ENCODE results near the gene ELP1. TPM values are rescaled to one million over a fixed set of nuclear protein-coding genes. Genes with fewer than 3 reads are reported as not detected.
"Not testable (repeated sequence)": the region's sequence is repeated elsewhere in the genome, so short reads cannot be mapped to it uniquely, and the experiment has no call there.

The ELP1 gene, protein sequence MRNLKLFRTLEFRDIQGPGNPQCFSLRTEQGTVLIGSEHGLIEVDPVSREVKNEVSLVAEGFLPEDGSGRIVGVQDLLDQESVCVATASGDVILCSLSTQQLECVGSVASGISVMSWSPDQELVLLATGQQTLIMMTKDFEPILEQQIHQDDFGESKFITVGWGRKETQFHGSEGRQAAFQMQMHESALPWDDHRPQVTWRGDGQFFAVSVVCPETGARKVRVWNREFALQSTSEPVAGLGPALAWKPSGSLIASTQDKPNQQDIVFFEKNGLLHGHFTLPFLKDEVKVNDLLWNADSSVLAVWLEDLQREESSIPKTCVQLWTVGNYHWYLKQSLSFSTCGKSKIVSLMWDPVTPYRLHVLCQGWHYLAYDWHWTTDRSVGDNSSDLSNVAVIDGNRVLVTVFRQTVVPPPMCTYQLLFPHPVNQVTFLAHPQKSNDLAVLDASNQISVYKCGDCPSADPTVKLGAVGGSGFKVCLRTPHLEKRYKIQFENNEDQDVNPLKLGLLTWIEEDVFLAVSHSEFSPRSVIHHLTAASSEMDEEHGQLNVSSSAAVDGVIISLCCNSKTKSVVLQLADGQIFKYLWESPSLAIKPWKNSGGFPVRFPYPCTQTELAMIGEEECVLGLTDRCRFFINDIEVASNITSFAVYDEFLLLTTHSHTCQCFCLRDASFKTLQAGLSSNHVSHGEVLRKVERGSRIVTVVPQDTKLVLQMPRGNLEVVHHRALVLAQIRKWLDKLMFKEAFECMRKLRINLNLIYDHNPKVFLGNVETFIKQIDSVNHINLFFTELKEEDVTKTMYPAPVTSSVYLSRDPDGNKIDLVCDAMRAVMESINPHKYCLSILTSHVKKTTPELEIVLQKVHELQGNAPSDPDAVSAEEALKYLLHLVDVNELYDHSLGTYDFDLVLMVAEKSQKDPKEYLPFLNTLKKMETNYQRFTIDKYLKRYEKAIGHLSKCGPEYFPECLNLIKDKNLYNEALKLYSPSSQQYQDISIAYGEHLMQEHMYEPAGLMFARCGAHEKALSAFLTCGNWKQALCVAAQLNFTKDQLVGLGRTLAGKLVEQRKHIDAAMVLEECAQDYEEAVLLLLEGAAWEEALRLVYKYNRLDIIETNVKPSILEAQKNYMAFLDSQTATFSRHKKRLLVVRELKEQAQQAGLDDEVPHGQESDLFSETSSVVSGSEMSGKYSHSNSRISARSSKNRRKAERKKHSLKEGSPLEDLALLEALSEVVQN (N-terminal part only)
- 43.4 TPM for total RNA-seq
- polyA plus RNA-seq: 16.1 TPM

DNA sequence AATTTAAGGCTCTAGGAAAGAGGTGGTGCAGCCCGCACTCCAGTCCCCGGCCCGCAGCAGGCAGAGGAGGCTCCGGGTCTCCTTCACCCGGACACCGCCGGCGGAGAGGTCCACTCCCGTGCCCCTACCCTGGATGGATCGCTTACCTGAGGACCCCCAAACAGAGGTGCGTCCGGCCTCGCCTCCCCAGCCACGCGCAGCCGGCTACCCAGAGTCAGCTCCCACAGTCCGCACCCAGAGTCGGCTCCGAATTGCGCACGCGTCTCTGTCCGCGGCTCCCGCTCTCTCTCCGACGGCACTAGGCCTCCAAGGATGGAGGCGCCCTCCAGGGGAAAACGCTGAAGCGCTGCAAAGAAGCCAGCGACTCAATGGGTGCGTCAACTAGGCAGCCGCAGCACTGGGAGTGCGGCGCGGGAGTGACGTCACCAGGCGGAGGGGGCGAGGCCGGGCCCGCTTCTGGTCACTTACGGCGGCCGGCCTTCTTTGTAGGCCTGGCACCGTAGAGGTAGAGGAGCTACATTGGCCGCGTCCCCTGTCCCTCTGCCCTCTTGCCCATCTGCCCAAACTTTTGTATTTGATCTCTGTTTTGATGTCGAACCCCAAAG is at the start of gene ELP1:
Gene ELP1 (minus strand): TSS at position 407 of the 605 bp plus-strand sequence. CDS start 2,978 bp downstream, outside the sequence.
- WGBS: under 1% methylated on average over 48 of the region's 48 CpGs
- Histone ChIP-seq H3K27ac (ENCODE audit: low read depth) (peak within 1 kb of the TSS; percentile 94), H3K4me3 (ENCODE audit: low read depth, low read length) (peak within 1 kb of the TSS; percentile 84), H3K4me1 (ENCODE audit: insufficient read depth) (no peaks in the 10 kb centered on the region), H3K36me3 (ENCODE audit: insufficient read depth) (no peaks in the 10 kb centered on the region)
- peak; percentile 87 for DNase-seq (ENCODE audit: extremely low spot score)

DNA sequence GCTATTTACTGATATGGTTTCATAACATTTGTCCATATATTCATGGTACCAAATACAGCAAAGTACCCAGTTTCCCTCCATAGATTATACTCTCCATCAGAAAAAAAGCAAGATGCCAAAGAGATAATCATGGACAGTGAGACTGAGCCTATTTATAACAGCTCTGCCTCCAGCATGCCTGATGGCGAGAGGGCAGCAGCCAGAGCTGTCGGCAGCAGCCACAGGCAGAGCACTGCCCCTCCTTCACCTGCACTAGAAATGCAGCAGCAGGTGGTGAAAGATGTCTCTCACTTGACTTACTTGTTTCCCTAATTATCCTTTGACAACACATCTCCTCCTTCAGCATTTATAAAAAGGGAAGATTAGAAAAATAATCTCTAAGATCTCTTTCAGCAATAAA is 47.0 kb upstream of the ELP1 start:
- Histone ChIP-seq H3K36me3 (ENCODE audit: insufficient read depth) (peaks cover 2% of the 10 kb centered on the region), H3K4me1 (ENCODE audit: insufficient read depth) (no peaks in the 10 kb centered on the region), H3K27ac (ENCODE audit: low read depth) (no peak overlapping the region), H3K4me3 (ENCODE audit: low read depth, low read length) (no peak overlapping the region)
- no peak for DNase-seq (ENCODE audit: extremely low spot score)
- 66% methylated on average over 2 of the region's 2 CpGs for WGBS

DNA sequence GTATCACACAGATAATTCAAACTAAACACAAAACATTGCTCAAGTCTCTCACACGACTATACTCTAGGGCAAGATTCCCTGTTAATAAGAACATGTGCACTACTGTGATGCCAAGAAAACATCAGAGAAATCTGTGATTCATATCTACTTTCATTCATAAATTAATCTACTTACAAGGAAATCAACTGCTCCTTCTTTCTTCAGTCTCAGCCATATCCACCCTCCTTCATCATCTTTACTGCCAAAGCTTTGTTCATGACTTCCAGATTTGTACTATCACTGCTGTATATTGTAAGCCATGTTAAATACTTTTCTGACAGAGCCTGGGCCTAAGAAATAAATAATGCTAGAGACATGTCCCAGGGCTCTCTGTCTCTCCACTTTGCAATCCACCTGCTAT is 44.3 kb upstream of the ELP1 start:
- Histone ChIP-seq H3K4me1 (ENCODE audit: insufficient read depth) (no peaks in the 10 kb centered on the region), H3K36me3 (ENCODE audit: insufficient read depth) (peaks cover 2% of the 10 kb centered on the region), H3K4me3 (ENCODE audit: low read depth, low read length) (no peak overlapping the region), H3K27ac (ENCODE audit: low read depth) (no peak overlapping the region)
- 29% methylated on average over 1 of the region's 1 CpG for WGBS
- no peak for DNase-seq (ENCODE audit: extremely low spot score)

DNA sequence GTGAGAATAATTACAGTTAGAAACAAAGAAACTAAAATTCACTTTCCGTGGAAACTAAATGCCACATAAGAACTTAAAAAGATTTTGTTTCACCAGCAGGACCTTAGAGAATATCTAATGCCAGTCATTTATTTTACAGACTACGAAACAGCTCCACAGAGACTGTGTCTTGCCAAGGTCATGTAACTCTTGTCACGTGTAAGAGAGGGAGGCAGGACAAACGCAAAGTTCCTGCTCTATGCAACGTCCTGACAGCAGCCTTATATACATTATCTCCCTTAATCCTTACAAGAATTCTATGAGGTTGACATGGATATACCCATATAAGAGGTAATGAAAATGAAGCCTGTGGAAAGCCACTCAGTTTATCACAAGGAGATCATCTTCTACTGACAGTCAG is 40.0 kb upstream of the ELP1 start:
- DNase-seq (ENCODE audit: extremely low spot score): no peak
- Histone ChIP-seq H3K27ac (ENCODE audit: low read depth) (no peak overlapping the region), H3K36me3 (ENCODE audit: insufficient read depth) (peaks cover 2% of the 10 kb centered on the region), H3K4me1 (ENCODE audit: insufficient read depth) (no peaks in the 10 kb centered on the region), H3K4me3 (ENCODE audit: low read depth, low read length) (no peak overlapping the region)
- WGBS: 41% methylated on average over 5 of the region's 5 CpGs

DNA sequence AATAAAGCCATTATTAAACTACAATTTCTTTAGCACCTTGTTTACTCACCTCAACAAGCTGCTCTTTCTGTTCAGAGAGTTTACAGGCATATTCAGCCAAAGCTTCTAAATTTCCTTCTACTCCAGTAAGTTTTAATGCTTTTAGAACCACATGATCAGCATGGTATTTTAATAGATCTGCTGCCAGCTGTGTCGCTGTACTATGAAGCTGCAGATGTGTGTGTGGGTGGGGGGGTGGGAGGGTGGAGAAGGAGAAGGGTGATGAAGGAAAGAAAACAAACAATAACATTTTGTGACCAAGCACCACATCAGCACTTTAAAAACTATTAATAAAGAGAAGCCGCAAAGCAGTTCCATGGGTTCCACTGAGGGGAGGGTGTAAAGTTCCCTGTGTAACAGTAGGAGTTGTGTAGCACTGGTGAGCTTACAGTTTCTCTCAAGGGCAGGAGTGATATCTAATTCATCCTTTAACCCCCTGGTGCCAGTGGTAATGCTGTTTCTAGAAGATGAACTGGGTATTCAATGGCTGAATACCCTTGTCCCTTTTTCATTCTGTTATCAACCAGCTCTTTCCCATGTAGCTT is 38.8 kb upstream of the ELP1 start:
- no peak overlapping the region for H3K4me3 ChIP-seq (ENCODE audit: low read depth, low read length)
- no peaks in the 10 kb centered on the region for H3K36me3 ChIP-seq (ENCODE audit: insufficient read depth)
- no peak overlapping the region for H3K27ac ChIP-seq (ENCODE audit: low read depth)
- DNase-seq (ENCODE audit: extremely low spot score): no peak
- no peaks in the 10 kb centered on the region for H3K4me1 ChIP-seq (ENCODE audit: insufficient read depth)
- 36% methylated on average over 2 of the region's 2 CpGs for WGBS

DNA sequence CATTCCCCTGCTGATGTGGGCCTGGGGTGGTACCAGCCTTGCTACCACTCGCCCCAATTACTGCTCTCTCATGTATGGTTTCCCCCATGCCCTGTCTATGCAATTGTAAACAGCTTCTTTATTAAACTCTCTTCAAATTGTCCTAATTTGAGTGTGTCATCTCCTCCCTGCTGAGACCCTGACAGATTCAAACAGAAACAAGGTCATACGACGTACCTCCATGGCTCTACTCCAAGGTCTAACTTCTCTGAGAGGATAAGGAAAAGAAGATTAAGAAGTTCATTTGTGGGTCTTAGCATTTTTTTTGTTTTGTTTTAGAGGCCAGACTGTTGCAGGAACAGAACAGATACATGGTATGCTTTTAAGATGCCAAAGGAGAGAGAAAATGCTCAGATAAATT is 38.3 kb upstream of the ELP1 start:
- H3K4me3 ChIP-seq (ENCODE audit: low read depth, low read length): no peak overlapping the region
- no peaks in the 10 kb centered on the region for H3K4me1 ChIP-seq (ENCODE audit: insufficient read depth)
- no peak overlapping the region for H3K27ac ChIP-seq (ENCODE audit: low read depth)
- no peaks in the 10 kb centered on the region for H3K36me3 ChIP-seq (ENCODE audit: insufficient read depth)
- DNase-seq (ENCODE audit: extremely low spot score): no peak
- 62% methylated on average over 3 of the region's 3 CpGs for WGBS

DNA sequence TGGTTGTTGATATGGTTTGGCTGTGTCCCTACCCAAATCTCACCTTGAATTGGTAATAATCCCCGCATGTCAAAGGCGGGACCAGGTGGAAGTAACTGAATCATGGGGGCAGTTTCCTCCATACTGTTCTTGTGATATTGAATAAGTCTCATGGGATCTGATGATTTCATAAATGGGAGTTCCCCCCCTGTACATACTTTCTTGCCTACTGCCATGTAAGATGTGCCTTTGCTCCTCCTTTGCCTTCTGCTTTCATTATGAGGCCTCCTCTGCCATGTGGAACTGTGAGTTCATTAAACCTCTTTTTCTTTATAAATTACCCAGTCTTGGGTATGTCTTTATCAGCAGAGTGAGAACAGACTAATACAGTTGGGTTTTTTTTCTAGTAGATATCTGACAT is 37.5 kb upstream of the ELP1 start:
- H3K4me1 ChIP-seq (ENCODE audit: insufficient read depth); H3K36me3 ChIP-seq (ENCODE audit: insufficient read depth); H3K27ac ChIP-seq (ENCODE audit: low read depth); H3K4me3 ChIP-seq (ENCODE audit: low read depth, low read length); DNase-seq (ENCODE audit: extremely low spot score): not testable (repeated sequence)
- WGBS: 97% methylated on average over 2 of the region's 2 CpGs

DNA sequence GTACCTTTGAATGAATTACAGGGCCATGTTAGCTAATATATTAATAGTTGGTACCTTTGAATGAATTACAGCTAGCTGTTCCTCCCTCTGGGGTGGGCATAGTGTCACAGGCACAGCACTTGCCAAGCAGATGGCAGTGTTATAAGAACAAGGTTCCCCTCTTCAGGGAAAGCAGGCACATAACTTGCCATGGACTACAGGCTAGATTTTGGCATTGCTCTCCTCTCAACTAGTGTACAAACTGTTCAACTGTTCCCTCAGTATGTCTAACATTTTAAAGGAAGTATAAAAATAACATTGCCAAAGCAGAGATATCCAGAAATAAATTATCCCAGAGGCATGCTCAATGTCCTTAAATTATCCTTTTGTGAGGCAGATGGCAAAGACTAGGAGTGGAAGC is 34.0 kb upstream of the ELP1 start:
- no peak overlapping the region for H3K27ac ChIP-seq (ENCODE audit: low read depth)
- H3K4me1 ChIP-seq (ENCODE audit: insufficient read depth): no peaks in the 10 kb centered on the region
- no peak for DNase-seq (ENCODE audit: extremely low spot score)
- no peak overlapping the region for H3K4me3 ChIP-seq (ENCODE audit: low read depth, low read length)
- H3K36me3 ChIP-seq (ENCODE audit: insufficient read depth): peaks cover 2% of the 10 kb centered on the region

DNA sequence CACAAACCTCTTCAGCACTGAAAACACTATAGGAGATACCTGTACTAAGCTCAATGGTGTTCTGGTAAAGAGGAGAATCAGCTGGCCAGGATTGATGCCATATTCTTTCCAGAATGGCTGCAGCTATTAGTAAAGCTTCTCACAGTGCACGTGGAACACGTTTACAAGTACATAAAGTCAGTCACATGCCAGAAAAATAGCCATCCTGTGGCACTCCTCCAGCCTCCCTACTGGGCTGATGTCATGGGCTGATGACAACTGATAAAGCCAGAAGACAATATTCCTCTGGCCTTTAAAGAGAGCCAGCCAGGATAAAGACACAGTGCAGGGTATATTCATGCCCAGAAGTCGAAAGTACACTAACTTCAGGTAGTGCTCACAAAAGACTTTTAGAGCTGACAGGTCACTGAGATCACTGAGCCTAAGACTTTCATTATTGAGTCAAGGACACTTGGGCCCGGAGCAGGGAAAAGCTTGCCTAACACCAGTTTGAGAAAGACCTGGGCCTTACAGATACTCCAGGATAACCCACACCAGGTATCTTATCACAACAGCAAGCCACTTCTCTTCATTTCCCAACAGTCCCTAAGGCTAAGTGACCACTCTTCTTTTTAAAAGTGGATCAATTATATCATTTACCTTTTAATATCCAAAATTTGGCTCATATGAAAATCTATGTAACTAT is 29.7 kb upstream of the ELP1 start:
- Histone ChIP-seq H3K4me1 (ENCODE audit: insufficient read depth) (no peaks in the 10 kb centered on the region), H3K4me3 (ENCODE audit: low read depth, low read length) (no peak overlapping the region), H3K27ac (ENCODE audit: low read depth) (no peak overlapping the region), H3K36me3 (ENCODE audit: insufficient read depth) (peaks cover 2% of the 10 kb centered on the region)
- 58% methylated on average over 4 of the region's 4 CpGs for WGBS
- DNase-seq (ENCODE audit: extremely low spot score): no peak

DNA sequence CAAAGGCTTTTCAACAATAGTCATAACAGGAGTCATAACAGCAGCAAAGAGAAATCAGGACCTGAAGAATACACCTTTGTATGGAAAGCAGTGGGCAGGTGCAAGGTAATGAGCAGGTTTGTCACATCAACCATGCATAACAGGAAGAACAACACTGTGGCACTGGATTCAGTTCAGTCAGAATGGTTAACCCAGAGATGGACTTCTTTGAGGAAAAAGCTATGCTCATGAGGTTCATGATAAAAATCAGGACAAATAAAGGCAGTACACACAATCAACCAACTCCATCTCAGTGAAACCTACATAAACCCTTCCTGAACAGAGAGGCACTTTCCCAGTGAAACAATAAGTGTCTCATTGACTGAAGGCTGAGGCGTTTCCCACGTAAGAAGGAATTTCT is 27.2 kb upstream of the ELP1 start:
- Histone ChIP-seq H3K4me1 (ENCODE audit: insufficient read depth) (no peaks in the 10 kb centered on the region), H3K4me3 (ENCODE audit: low read depth, low read length) (no peak overlapping the region), H3K27ac (ENCODE audit: low read depth) (no peak overlapping the region), H3K36me3 (ENCODE audit: insufficient read depth) (peaks cover 2% of the 10 kb centered on the region)
- WGBS: 92% methylated on average over 2 of the region's 2 CpGs
- no peak for DNase-seq (ENCODE audit: extremely low spot score)

DNA sequence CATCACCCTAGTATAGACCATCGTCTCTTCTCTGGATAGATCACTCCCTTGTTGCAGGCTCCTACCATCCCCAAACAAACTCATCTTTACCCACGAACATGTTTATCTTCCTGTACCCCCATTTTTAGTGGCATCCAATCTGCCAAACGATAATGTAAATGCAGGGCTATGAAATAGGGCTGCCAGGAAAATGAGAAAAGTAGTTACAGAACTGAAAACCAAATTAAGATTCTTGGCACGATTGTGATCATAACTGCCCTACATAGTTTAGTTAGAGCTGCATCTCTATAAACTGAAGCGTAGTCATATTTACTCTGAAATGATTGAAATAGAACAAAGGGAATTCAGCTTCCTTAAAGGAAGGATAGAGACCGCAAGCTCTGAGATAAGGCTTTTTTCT is 26.4 kb upstream of the ELP1 start:
- 57% methylated on average over 6 of the region's 6 CpGs for WGBS
- no peak overlapping the region for H3K4me3 ChIP-seq (ENCODE audit: low read depth, low read length)
- no peak for DNase-seq (ENCODE audit: extremely low spot score)

DNA sequence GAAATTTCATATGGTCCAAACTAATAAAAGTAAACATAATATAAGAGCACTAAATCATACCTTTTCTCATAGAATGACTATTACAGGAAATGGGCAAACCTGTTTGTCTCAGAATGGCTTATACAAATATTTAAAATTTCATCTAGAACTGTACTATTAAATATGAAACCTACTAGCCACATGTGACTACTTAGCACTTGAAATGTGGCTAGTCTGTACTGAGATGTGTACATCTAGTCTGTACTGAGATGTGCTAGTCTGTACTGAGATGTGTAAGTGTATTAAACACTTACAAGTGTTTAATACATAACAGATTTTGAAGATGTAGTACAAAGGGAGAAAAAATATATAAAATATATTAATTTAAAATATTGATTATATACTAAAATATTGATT is 22.7 kb upstream of the ELP1 start:
- DNase-seq (ENCODE audit: extremely low spot score): no peak
- no peak overlapping the region for H3K4me3 ChIP-seq (ENCODE audit: low read depth, low read length)
- no peaks in the 10 kb centered on the region for H3K36me3 ChIP-seq (ENCODE audit: insufficient read depth)

More for the DNA sequence above, 26.4 kb upstream of the ELP1 start:
- H3K36me3 ChIP-seq (ENCODE audit: insufficient read depth): peaks cover 2% of the 10 kb centered on the region
- H3K27ac ChIP-seq (ENCODE audit: low read depth): no peak overlapping the region
- H3K4me1 ChIP-seq (ENCODE audit: insufficient read depth): no peaks in the 10 kb centered on the region

More for the DNA sequence above, 22.7 kb upstream of the ELP1 start:
- no peak overlapping the region for H3K27ac ChIP-seq (ENCODE audit: low read depth)
- H3K4me1 ChIP-seq (ENCODE audit: insufficient read depth): no peaks in the 10 kb centered on the region
